ENCODE results near the gene CATSPERZ. TPM values are rescaled to one million over a fixed set of nuclear protein-coding genes. Genes with fewer than 3 reads are reported as not detected.

CATSPERZ gene
- total and polyA plus RNA-seq, 9 of the 15 experiments (the other 6 are each of a cell fraction or from before 2014, with no cell fraction given) = 0.86 to 8.5 (median 3.5) TPM

- TF ChIP-seq SAFB2 (IDR thresholded peaks at IDR 0.05; ENCODE audit: borderline replicate concordance, low read depth, low read length, severe bottlenecking) = no peak
- TF ChIP-seq ZNF639 (CRISPR knock-in tag; conservative IDR thresholded peaks at IDR 0.05 in 1 of 2, IDR thresholded peaks at IDR 0.05 in 1 of 2) = peak; percentile 47 to 89; a peak in 1 of 4 replicates
- peak; percentile 100 for TF ChIP-seq SRSF1 (IDR thresholded peaks at IDR 0.05; ENCODE audit: low read depth, low read length)
- TF ChIP-seq CREB1 (IDR thresholded peaks at IDR 0.05) = 0 out of 2 replicates have a peak, but pooled peaks have one; percentile 9
- TF ChIP-seq CREB1 (CRISPR knock-in tag; IDR thresholded peaks at IDR 0.05) = no peak; the same call in 1 of the 2 replicates
- no peak for TF ChIP-seq BRCA1 (IDR thresholded peaks at IDR 0.05)
- TF ChIP-seq BRCA1 (CRISPR knock-in tag; IDR thresholded peaks at IDR 0.05) = no peak
- TF ChIP-seq TARDBP (IDR thresholded peaks at IDR 0.05) = 0 out of 2 replicates have a peak, but pooled peaks have one; percentile 42
- no peak for TF ChIP-seq ZNF239 (CRISPR knock-in tag; IDR thresholded peaks at IDR 0.05)
- 0 out of 2 replicates have a peak, but pooled peaks have one; percentile 22 for TF ChIP-seq NCOA1 (IDR thresholded peaks at IDR 0.05; ENCODE audit: low read depth)
- TF ChIP-seq THRAP3 (IDR thresholded peaks at IDR 0.05; ENCODE audit: borderline replicate concordance) = no peak
- no peak for TF ChIP-seq ZNF431 (CRISPR knock-in tag; IDR thresholded peaks at IDR 0.05)
- TF ChIP-seq CHD2 (IDR thresholded peaks at IDR 0.05; ENCODE audit: low read depth, low read length) = no peak
- TF ChIP-seq SLC30A9 (CRISPR knock-in tag; IDR thresholded peaks at IDR 0.05) = no peak
- TF ChIP-seq ZBTB11 (CRISPR knock-in tag; IDR thresholded peaks at IDR 0.05) = peak in 2 of 3 experiments; percentile 43 to 89; a peak in 3 of 6 replicates
- no peak for TF ChIP-seq SMAD2 (IDR thresholded peaks at IDR 0.05; ENCODE audit: low read depth, low read length)
- peak; percentile 70; the same call in 1 of the 2 replicates for TF ChIP-seq KLF13 (tag; IDR thresholded peaks at IDR 0.05; ENCODE audit: borderline replicate concordance, low read depth)
- no peak for TF ChIP-seq ZNF224 (CRISPR knock-in tag; IDR thresholded peaks at IDR 0.05)
- no peak for TF ChIP-seq FOXP4 (CRISPR knock-in tag; IDR thresholded peaks at IDR 0.05; ENCODE audit: borderline replicate concordance)
Observed at GRCh38 chr11:64284962-64285884, 14.9 kb upstream of the CATSPERZ start, which contains the start of gene GPR137 (continued).
